Activated T-helper 9 cell treated with anti-CD3 and anti-CD28 coated beads, Interleukin-2, amount 50 U/mL, for 16 hours (primary cell): Measurements from ENCODE around the gene RGS9.
"Not testable (repeated sequence)": the region's sequence is repeated elsewhere in the genome, so short reads cannot be mapped to it uniquely, and the experiment has no call there.

Experiments
- DNase-seq: peaks from one replicate; pipeline ENCODE4 v3.0.0-alpha.2; 2020; ENCODE audit warnings: low read depth

RGS9 gene

DNA sequence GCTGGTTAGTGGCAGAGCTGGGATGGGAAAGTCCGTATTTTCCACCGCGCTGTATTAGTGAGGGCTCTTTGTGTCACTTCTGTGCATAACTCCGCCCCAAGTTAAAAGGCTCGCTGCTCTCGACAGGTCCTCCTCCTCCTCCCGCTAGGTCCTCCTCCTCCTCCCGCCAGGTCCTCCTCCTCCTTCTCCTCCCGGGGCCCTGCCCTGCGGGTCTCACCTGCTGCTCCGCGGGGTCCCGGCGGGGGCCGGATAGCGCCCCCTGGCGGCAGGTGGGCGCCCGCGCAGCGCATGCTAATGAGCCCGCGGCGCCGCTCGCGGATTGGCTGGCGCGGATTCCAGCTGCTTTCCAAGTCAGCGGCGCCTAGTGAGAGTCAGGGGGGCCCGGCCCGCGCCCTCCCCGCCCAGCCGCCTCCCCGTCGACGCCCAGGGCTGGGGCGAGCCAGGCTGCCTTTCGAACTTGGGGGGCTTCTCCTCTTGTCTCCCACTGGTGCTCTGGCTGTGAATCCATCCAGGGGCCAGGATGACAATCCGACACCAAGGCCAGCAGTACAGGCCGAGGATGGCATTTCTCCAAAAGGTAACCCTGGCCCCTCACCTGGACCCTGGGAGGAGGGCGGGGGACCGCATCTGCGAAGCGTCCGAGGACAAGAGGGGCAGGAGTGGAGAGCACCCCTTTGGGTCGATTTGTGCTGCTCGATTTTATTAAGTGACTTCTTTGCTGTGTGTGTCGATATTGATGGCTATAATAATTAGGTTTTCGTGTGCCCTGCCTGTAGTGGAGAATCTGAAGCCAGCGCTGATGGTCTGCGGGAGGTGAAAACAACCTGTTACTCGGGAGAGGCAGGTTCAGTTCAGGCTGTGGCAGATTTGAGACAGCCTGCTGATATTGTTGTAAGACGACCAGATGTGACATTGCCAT is at the start of gene RGS9:
Gene RGS9 (plus strand): TSS at position 350 of the 919 bp plus-strand sequence. CDS start 171 bp downstream, at position 521.
- peak; percentile 75 for DNase-seq

DNA sequence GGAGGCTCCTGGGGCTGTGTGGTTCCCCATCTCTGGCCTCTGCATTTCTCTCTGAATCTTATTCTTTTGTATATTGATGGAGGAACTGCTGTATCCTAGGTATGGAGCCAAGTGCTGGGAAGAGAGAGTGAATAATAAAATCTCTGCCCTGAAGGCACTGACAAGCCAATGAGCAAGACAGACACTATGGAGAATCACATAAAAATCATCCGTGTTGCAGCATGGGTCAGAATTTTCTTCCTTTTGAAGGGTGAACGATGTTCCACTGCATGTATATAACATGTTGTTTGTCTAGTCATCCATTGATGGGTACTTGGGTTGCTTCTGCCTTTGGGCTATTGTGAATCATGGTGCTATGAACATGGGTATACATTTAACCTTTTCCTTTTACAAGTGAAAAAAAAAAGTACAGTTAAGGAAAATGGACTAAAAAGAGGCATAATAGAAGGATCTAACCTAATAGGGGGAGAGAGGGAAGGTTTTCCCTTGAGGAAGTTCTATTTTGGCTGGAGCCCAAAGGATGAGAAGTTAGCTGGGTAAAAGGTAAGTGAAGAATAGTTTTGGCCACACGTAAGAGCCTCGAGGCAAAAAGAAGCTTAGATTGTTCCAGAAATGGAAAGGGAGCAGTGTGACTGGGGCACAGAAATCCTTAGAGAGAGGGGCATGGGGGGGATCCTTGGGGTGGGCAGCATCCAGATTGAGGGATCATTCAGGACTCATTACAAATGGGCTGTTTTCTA is 48.4 kb upstream of the RGS9 start:
- no peak for DNase-seq

DNA sequence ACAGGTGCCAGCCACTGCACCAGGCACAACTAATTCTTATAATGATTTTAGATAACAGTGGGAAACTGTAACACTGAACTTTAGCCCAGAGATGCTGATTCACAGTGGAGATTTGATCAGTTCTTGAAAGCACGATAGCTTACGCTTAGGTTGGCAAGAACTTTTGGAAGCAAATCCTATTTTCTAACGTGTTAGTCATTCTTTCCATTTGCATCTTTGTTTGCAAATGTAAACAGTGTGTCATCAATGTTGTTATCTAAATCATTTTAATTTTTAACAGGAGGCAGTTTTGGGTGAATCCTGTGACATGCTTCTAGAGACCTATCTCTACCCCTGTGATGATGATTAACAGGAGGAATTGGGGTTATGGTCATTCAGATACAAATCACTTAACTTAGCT is 44.9 kb upstream of the RGS9 start:
- DNase-seq, result no peak

DNA sequence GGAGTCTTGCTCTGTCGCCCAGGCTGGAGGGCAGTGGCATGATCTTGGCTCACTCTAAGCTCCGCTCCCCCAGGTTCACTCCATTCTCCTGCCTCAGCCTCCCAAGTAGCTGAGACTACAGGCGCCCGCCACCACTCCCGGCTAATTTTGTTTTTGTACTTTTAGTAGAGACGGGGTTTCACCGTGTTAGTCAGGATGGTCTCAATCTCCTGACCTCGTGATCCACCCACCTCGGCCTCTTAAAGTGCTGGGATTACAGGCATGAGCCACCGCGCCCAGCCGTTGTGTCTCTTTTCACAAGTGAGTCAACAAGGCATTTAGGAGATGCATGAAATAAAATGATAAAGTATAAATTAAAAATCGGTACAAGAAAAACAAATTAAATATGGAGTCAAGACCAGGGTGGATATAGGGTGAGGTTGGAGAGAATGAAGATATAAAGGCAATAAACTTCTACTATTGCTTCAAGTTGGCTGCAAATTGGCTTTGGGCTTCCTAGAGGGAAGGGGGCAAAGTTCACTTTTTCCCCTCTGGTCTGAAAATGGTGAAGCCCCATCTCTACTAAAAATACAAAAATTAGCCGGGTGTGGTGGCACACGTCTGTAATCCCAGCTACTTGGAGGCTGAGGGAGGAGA is 44.3 kb upstream of the RGS9 start:
- not testable (repeated sequence) for DNase-seq

DNA sequence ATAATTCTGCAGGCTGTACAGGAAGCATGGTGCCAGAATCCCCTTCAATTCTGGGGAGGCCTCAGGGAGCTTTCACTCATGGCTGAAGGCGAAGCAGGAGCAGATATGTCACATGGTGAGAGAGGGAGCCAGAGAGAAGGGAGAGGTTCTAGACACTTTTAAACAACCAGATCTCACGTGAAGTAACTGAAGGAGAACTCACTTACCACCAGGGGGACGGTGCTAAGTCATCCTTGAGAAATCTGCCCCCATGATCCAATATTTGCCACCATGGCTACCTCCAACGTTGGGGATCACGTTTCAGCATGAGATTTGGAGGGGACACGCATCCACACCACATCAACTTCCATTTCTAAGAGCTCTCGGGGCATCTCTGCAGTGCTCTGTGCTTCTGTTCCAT is 43.2 kb upstream of the RGS9 start:
- DNase-seq, result no peak

DNA sequence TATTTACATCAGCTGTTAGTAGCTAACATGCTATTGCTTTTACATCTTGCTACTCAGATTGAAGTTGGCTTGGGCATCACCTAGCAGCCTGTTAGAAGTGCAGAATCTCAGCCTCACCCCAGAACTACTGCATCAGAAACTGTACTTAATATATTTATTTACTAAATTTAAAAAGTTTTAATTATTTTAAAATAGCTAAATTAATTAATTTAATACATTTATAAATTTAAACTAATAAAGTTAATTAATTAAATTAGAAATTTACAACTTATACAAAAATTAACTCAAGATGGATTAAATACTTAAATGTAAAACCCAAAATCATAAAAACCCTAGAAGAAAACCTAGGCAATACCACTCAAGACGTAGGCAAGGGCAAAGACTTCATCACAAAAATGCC is 41.7 kb upstream of the RGS9 start:
- no peak for DNase-seq

DNA sequence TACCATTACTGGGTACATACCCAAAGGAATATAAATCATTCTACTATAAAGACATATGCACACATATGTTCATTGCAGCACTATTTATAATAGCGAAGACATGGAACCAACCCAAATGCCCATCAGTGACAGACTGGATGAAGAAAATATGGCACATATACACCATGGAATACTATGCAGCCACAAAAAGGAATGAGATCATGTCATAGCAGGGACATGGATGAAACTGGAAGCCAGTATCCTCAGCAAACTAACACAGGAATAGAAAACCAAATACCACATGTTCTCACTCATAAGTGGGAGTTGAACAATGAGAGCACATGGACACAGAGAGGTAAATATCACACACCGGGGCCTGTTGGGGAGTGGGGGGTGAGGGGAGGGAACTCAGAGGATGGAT is 40.8 kb upstream of the RGS9 start:
- DNase-seq, result not testable (repeated sequence)

DNA sequence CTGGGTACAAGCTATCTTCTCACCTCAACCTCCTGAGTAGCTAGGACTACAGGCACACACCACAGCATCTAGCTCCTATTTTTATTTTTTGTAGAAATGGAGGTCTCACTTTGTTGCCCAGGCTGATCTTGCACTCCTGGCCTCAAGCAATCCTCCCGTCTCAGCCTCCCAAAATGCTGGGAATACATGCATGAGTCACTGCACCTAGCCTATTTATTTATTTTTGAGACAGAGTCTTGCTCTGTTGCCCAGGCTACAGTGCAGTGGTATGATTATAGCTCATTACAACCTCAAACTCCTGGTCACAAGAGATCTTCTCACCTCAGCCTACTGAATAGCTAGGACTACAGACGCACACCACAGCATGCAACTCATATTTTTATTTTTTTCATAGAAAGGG is 40.1 kb upstream of the RGS9 start:
- DNase-seq, result no peak

DNA sequence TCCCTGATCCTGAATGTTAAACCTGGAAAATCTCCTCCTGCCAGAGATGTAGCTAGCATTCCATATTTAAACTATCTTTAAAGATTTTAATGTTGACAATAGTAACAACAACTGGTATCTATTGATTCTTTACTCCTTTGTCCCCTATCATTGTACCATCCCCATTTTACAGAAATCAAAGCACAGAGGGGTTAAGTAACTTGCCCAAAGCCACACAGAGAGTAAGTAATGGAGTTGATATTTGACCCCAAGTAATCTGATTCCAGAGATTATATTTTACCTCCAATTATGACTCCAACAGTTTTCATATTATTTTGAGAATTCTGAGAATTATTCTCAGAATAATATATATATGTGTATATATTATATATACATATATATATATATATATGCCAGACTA is 37.7 kb upstream of the RGS9 start:
- no peak for DNase-seq

DNA sequence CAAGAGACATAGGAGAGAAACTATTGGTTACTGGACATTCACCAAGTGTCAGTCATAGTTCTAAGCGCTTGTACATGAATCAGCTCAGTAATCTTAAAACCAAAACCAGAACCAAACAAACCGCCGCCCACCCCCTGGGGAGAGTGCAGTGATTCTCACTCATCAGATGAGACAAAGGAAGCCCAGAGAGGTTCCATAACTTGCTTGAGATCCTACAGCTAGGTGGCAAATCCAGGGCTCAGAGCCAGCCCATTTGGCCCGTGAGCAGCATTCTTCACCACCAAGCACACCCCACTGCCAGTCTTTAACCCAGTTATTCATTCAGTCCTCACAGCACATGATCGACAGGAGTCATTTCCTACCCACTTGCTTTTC is 37.2 kb upstream of the RGS9 start:
- DNase-seq, result peak; percentile 69

DNA sequence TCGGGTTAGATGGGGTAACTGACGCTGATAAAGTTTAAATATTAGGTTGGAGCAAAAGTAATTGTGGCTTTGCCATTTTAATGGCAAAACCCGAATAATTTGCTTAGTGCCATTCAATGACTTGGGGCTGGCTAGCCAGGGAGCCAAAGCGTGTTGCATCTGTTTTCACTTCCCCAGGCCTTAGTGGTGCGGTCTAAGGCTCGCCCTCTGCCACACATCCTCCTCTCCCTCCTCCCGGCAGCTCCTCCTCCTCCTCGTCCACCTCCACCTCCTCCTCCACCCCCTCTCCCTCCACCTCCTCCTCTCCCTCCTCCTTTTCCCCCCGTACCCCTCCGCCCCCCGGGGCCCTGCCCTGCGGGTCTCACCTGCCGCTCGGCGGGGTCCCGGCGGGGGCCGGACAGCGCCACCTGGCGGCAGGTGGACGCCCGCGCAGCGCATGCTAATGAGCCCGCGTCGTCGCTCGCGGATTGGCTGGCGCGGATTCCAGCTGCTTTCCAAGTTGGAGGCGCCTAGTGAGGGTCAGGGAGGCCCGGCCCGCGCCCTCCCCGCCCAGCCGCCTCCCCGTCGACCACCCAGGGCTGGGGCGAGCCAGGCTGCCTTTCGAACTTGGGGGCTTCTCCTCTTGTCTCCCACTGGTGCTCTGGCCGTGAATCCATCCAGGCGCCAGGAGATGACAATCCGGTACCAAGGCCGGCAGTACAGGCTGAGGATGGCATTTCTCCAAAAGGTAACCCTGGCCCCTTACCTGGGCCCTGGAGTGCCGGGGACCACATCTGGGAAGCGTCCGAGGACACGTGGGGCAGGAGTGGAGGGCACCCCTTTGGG is 36.6 kb upstream of the RGS9 start:
- peak; percentile 76 for DNase-seq

DNA sequence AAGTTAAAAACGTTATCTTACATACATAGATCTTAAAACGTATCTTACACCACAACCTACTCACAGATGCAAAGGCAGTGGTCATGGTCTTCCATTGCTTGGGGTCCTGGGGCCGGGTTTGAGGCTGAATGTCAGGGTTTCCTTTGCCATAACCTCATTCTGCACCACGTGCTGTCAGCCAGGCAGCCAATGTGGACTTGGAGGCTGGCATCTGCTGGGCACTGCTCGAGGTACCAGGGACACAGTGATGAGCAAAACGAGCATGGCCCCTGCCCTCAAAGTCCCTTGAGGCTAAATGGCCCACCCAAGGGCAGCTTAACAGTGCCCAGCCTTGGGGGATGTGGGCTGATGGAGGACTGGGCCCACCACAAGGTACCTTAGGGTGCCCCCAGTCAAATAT is 35.8 kb upstream of the RGS9 start:
- no peak for DNase-seq

DNA sequence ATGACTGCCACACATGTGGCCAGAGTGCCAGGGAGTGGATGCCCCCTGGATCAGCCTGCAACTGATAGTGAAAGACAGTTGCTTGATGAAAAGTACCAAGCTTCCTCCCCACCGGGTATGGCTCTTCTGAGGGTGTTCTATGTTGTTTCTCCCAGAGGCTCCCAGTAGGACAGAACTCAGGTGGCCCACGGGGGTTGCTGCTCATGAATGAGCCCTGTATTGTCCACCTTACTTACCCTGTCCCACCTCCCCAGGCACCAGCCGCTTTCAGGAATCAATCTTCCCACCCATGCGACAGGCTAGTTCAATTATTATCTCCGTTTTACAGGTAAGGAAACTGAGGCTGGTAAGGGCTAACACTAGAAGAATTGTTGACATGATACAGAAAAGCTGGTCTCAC is 34.9 kb upstream of the RGS9 start:
- DNase-seq, result no peak

DNA sequence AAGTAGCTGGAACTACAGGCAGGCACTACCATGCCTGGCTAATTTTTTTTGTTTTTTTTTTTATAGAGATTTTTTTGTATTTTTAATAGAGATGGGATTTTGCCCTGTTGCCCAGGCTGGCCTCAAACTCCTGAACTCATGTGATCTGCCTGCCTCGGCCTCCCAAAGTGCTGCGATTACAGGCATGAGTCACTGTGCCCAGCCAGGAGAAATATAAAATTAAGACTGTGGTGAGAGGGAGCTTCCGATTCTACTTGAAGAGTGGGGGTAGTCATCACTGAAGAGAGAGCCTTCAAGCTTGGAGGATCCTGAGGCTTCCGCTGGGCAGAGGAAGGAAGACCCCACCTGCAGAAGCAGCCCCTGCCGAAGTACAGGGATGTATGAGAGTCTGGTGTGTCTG is 34.4 kb upstream of the RGS9 start:
- no peak for DNase-seq

DNA sequence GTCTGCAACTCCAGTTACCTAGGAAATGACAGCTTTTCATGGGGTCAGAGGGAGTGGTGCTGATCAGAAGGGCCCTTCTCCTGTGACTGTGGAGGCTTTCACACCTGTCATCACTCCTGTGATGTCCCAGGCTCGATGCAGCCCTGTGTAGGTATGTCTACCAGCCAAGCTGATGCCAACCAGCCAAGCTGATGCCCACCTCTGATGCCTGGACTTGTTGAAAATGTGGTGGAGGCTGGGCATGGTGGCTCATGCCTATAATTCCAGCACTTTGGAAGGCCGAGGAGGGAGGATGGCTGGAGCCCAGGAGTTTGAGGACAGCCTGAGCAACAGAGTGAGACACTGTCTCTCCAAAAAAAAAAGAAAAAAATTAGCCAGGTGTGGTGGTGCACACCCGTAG is 33.7 kb upstream of the RGS9 start:
- no peak for DNase-seq

DNA sequence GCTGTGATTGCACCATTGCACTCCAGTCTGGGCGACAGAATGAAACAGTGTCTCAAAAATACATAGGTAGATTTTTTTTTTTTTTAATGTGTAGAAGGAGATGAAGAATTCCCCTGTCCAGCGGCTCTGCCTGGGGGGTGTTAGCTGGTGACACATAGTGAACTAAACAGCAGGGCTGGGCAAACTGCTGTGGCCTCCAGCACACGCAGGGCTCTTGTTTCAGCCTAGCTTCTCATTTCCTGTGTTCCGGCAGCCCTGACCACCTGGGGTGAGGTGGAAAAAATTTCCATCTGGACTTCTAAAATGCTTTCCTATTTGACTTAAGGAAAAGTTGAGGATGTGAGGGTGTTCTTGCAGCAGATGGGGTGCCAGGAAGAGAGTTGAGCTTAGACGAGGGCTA is 33.3 kb upstream of the RGS9 start:
- DNase-seq, result no peak

DNA sequence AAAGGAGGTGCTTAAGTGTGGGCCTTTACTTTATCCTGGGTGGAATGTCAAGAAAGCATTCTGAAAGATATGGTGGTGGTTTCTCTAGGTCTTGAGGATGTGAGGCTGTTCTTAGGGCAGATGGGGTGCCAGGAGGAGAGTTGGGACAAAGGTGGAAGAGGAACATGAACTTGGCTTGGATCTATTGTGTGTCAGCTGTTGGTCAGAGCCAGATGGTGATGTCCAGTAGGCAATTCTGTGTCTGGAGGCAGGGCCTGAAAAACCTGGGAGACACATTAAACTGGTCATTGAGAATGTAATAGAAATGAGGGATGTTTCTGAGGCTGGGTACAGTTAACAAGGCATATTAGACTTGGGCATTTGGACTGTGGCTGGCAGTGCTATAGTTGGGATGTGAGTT is 32.6 kb upstream of the RGS9 start:
- DNase-seq, result no peak

DNA sequence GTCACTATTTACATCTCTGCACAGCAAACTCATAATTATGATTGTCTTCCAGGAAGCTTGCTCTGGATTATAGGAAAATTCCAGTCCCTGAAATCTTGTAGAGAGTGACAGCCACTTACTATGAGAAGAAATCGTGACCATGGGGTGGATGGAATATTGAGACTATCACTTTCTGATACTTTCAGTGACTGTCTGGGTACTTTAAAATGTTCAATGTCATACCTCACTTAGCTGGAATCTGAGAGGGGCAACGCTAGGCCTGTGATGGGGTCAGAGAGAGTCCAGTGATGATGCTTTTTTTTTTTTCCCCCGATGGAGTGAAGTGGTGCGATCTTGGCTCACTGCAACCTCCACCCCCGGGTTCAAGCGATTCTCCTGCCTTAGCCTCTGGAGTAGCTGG is 32.2 kb upstream of the RGS9 start:
- DNase-seq, result no peak

DNA sequence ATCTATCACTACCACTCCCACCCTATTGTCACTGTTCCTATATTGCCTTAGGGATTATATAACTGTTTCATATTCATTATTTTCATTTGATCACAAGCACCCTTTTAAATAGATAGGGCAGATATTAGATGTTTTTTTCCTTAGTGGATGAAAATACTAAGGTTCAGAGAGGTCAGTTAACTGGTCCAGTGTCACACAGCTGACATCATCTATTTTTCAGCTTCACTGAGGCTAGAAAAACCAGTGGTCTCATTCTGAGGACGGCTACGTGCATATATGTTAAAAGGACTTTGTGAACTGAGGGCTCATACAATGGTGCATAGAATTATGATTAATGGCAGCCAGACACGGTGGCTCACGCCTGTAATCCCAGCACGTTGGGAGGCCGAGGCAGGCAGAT is 29.0 kb upstream of the RGS9 start:
- DNase-seq, result no peak

DNA sequence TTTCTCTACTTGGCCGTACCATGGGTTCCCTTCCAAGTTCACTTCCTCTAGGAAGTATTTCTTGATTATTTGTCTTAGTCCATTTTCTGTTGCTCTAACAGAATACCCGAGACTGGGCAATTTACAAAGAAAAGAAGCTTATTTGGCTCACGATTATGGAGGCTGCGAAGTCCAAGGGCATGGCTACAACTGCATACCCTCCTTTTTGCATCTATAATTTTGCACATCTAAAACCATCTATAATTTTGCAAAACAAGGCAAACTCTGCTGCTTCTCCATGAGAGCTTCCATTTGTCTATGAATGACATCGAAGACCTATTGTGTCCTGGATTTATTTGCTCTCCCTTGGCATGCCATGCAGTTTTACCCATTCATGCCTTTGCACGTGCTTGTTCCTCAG is 27.6 kb upstream of the RGS9 start:
- no peak for DNase-seq

DNA sequence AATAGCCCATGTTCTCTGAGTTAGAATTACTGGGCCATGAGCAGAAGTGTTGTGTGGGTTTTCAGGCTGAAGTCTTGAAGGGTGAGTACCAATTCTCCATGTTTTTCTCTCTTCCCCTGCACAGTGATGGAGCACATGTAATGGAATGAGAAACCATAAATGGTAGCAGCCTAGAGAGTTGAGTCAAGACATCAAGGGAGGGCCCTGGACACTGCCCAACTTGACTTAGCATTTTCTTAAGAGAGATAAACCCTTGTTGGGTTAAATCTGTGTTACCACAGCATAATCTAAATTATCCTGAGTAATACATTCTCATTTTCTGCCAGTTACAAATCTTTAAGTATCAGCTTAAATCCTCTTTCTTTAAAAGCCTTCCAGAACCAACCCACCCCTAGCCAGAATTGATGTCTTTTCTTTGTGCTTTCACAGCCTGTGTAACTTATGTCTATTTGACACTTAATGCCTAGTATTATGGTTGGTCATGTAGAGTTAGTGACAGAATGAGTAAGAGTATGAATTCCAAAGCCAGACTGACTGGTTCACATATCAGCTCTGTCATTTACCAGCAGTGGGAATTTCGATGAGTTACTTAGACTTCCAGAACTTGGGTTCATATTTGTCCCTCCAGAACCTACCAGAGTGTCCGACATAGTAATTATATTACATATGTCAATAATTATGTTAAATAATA is 27.0 kb upstream of the RGS9 start:
- DNase-seq, result no peak

DNA sequence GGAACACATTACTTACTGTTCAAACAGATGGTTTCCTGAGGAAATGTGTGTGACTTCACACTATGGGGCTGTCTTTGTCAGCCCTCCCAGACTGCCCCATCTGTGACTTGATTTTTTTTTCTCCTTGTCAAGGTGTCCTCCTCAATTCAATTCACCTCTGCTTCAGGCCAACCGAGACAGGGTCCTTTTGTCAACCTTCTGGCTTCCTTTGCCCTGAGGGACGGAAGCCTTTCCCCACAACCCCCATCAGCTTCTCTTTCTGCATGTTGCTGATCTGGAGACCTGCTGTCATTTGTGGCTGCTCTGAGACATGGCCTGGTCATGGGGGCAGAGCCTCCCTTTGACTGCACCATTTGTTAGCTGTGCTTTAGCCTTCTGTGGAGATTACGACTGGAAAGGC is 21.3 kb upstream of the RGS9 start:
- DNase-seq, result no peak
